Measurements from ENCODE around the gene CAMK1D. TPM values are rescaled to one million over a fixed set of nuclear protein-coding genes. Genes with fewer than 3 reads are reported as not detected.

CAMK1D gene
- total and polyA plus RNA-seq, 9 donors, result 1.8 to 11.7 (median 5.5) TPM

DNA sequence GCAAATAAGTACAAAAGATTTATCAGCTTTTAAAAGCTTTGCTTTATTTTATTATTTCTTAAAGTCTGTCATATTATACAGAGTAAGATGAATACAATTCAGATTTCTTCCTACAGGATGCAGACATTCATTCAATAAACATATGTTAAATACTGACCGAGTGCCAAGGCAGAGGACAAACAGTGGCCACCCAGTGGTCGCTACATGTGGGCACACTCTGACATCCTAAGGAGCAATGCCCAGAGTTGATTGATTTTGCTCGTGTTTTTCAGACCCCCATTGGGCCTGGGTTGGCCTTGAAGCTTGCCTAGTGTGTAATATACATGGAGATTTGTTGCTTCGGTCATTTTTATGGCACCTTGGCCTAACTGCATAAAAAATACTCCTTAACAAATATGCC is 451.0 kb downstream of the CAMK1D start:
- 82 to 87% (median 84%) methylated on average over 4 of the region's 4 CpGs for WGBS, 3 donors
- no peak overlapping the region for H3K27ac ChIP-seq
- intact Hi-C loops (cut with DNase I), result no loop called here
- no peaks in the 10 kb centered on the region for H3K9me3 ChIP-seq
- H3K4me3 ChIP-seq, result no peak overlapping the region
- H3K4me1 ChIP-seq (ENCODE audit: insufficient read depth), result no peaks in the 10 kb centered on the region
- TF ChIP-seq EP300 (IDR thresholded peaks at IDR 0.05), result no peak
- no peaks in the 10 kb centered on the region for H3K36me3 ChIP-seq
- no peaks in the 10 kb centered on the region for H3K27me3 ChIP-seq
- no peak for DNase-seq

DNA sequence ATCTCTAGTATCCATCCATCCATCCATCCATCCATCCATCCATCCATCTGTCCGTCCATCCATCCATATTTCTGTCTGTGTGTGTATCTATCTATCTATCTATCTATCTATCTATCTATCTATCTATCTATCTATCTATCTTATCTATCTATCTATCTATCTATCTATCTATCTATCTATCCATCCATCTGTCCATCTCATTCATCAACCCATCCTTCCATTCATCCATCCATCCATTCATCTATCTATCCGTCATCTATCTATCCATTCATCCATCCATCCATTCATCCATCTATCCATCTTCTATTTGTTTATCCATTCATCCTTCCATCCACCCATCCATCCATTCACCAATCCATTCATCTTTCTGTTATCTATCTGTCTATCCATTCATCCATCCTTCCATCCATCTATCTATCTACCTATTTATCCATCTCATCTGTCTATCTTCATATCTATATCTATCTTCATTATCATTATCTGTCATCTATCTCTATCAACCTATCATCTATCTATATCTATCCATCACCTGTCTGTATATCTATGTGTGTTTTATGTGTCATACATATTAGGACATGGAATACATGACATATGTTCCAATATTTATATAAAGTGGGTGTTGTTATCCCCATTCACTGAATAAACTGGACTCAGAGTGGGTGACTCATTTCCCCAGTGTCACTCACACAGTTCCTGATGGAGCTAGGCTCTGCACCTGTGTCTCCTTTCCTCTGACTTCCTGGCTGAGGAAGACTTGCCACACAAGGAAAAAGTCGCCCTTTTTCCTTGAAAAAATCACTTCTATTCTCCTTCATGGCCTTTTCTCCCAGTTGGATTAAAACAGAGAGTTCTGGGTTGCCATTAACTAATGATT is 452.1 kb downstream of the CAMK1D start:
- Histone ChIP-seq H3K27ac (no peak overlapping the region), H3K4me1 (ENCODE audit: insufficient read depth) (no peaks in the 10 kb centered on the region), H3K9me3 (no peaks in the 10 kb centered on the region), H3K4me3 (no peak overlapping the region), H3K36me3 (no peaks in the 10 kb centered on the region), H3K27me3 (no peaks in the 10 kb centered on the region)
- no peak for DNase-seq
- TF ChIP-seq EP300 (IDR thresholded peaks at IDR 0.05) (no peak), POLR2A (IDR thresholded peaks at IDR 0.05) (no peak)
- TF ChIP-seq, protein P1, sequence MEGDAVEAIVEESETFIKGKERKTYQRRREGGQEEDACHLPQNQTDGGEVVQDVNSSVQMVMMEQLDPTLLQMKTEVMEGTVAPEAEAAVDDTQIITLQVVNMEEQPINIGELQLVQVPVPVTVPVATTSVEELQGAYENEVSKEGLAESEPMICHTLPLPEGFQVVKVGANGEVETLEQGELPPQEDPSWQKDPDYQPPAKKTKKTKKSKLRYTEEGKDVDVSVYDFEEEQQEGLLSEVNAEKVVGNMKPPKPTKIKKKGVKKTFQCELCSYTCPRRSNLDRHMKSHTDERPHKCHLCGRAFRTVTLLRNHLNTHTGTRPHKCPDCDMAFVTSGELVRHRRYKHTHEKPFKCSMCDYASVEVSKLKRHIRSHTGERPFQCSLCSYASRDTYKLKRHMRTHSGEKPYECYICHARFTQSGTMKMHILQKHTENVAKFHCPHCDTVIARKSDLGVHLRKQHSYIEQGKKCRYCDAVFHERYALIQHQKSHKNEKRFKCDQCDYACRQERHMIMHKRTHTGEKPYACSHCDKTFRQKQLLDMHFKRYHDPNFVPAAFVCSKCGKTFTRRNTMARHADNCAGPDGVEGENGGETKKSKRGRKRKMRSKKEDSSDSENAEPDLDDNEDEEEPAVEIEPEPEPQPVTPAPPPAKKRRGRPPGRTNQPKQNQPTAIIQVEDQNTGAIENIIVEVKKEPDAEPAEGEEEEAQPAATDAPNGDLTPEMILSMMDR (IDR thresholded peaks at IDR 0.05), result no peak
- WGBS, 3 donors, result 92 to 95% (median 92%) methylated on average over 3 of the region's 3 CpGs
- intact Hi-C loops (cut with DNase I), result no loop called here

DNA sequence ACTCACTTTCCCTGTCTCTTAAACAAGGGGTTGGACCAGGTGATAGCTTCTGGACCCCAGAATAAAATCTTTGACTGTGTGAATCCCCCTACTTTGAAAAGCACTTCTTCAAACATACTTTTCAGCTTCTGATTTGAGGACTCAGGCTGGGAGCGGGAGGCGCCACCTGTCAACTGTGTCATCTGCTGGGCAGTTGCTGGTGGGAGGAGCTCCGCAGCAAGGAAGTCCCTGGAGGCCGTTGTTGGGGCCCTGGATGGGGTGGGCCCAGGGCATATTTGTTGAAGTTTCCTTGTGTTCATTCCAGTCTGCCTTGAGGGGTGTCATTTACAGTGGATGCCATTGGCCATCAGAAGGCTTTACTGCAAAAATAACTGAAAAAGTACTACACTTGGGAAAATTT is 454.4 kb downstream of the CAMK1D start:
- no peak for TF ChIP-seq EP300 (IDR thresholded peaks at IDR 0.05)
- TF ChIP-seq, protein P1 (IDR thresholded peaks at IDR 0.05), result no peak
- no peak for TF ChIP-seq POLR2A (IDR thresholded peaks at IDR 0.05)
- no peak for DNase-seq
- intact Hi-C loops (cut with DNase I), result no loop called here
- H3K4me1 ChIP-seq (ENCODE audit: insufficient read depth), result no peaks in the 10 kb centered on the region
- no peaks in the 10 kb centered on the region for H3K27me3 ChIP-seq
- H3K36me3 ChIP-seq, result no peaks in the 10 kb centered on the region
- H3K4me3 ChIP-seq, result no peak overlapping the region
- no peak overlapping the region for H3K27ac ChIP-seq
- 79 to 81% (median 81%) methylated on average over 4 of the region's 4 CpGs for WGBS, 3 donors
- no peaks in the 10 kb centered on the region for H3K9me3 ChIP-seq

DNA sequence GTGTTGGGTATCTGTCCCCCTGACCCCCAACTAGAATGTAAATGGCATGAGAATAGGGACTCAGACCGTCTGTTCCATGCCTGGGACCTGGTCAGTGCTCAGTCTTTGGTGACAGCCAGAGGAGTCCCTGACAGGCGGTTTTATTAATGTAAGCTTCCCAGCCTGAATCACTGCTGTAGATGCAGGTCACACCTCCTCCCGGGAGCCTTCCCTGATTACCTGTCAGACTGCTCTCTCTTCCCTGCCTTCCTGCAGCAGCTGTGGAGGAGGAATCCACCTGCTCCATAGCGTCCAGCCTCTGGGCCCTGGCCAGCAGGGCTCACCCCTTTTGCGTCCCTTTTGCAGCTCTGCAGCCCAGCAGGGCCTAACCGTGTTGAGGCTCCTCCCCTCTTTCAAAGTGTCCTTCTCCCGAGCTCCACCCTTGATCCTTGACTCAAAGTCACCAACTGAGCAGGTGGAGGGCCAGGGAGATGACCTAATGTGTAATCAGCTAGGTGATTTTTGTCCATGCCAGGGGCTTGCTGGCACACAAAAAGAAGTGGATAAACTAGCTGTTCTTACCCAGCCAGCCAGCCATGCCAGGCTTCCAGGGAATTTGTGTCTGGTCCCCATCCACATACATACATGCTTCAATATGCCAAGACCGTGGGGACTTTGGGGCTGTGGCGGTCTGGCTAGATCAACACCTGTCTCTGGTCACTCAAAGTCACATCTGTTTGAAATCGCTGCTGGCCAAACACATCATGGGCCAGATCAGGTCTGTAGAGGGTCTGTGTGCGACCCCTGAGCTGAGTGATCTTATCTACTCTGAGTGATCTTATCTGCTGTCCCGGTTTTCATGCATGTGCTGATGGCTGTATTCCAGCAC is 457.1 kb downstream of the CAMK1D start:
- Histone ChIP-seq H3K4me1 (ENCODE audit: insufficient read depth) (no peaks in the 10 kb centered on the region), H3K27ac (no peak overlapping the region), H3K9me3 (no peaks in the 10 kb centered on the region), H3K27me3 (no peaks in the 10 kb centered on the region), H3K36me3 (no peaks in the 10 kb centered on the region), H3K4me3 (no peak overlapping the region)
- TF ChIP-seq, protein P1 (IDR thresholded peaks at IDR 0.05), result no peak
- TF ChIP-seq POLR2A (IDR thresholded peaks at IDR 0.05) (no peak), EP300 (IDR thresholded peaks at IDR 0.05) (no peak)
- 79 to 85% (median 84%) methylated on average over 12 of the region's 12 CpGs for WGBS, 3 donors
- DNase-seq, result no peak
- intact Hi-C loops (cut with DNase I), result no loop called here
